CD14-positive monocyte (primary cell): Measurements from ENCODE around the gene RPL35. TPM values are rescaled to one million over a fixed set of nuclear protein-coding genes. Genes with fewer than 3 reads are reported as not detected.

ENCODE experiments used
- DNase-seq, 3 donors: peaks; one replicate each; pipeline ENCODE4 v3.0.0-alpha.2; 2011 to 2022
- H2AFZ ChIP-seq: 2 replicates; pipeline ENCODE4 v1.6.0; 2012; ENCODE audit warnings: mild to moderate bottlenecking, low read depth, low read length, inconsistent platforms; ENCODE audit not compliant: insufficient read depth, poor library complexity, severe bottlenecking
- H3K27ac ChIP-seq, 2 donors: 1 replicate in 1 of 2; 2 replicates in 1 of 2; pipeline ENCODE4 v1.5.1; 2012 to 2013; ENCODE audit warnings: low read length in 2 of 2, control low read depth in 1 of 2, inconsistent platforms in 1 of 2, low read depth in 1 of 2, mild to moderate bottlenecking in 1 of 2
- H3K27me3 ChIP-seq, 2 donors: one replicate each; pipeline versions ENCODE4 v1.6.0 to v1.6.1; 2011 to 2013; ENCODE audit warnings: low read length in 2 of 2; ENCODE audit not compliant: control insufficient read depth in 2 of 2, insufficient read depth in 2 of 2
- H3K36me3 ChIP-seq, 2 donors: replicated peaks in 1 of 2; 1 replicate in 1 of 2; 2 replicates in 1 of 2; pipeline versions ENCODE4 v1.5.1 to v1.6.1; 2012 to 2013; ENCODE audit warnings: low read length in 2 of 2, control low read depth in 1 of 2, inconsistent platforms in 1 of 2, mild to moderate bottlenecking in 1 of 2; ENCODE audit not compliant: insufficient read depth in 2 of 2, control insufficient read depth in 1 of 2
- H3K4me1 ChIP-seq, 2 donors: 1 replicate in 1 of 2; 2 replicates in 1 of 2; pipeline versions ENCODE4 v1.5.1 to v1.6.1; 2012 to 2013; ENCODE audit warnings: low read length in 2 of 2, control low read depth in 1 of 2, inconsistent platforms in 1 of 2, mild to moderate bottlenecking in 1 of 2, moderate library complexity in 1 of 2; ENCODE audit not compliant: insufficient read depth in 2 of 2, control insufficient read depth in 1 of 2
- H3K4me2 ChIP-seq: replicated peaks from 2 replicates; pipeline ENCODE3; 2012; ENCODE audit warnings: low read length, moderate library complexity, mild to moderate bottlenecking; ENCODE audit not compliant: poor library complexity, severe bottlenecking; ENCODE audit errors: extremely low read depth
- H3K4me3 ChIP-seq, 3 experiments: fragments of 200-600 bp in 1 of 3; sonication (generic) in 1 of 3; replicated peaks in 1 of 3; 1 replicate in 2 of 3; 2 replicates in 1 of 3; pipeline ENCODE4 v1.5.1; 2011 to 2013; ENCODE audit warnings: low read length in 3 of 3, mild to moderate bottlenecking in 3 of 3, control low read depth in 2 of 3, low read depth in 2 of 3, inconsistent platforms in 1 of 3, moderate library complexity in 1 of 3
- H3K79me2 ChIP-seq: 2 replicates; pipeline ENCODE4 v1.6.0; 2012; ENCODE audit warnings: mild to moderate bottlenecking, control low read depth, inconsistent platforms, low read length, moderate library complexity; ENCODE audit not compliant: insufficient read depth
- H3K9ac ChIP-seq: 2 replicates; pipeline ENCODE4 v1.6.0; 2017; ENCODE audit warnings: low read length, mild to moderate bottlenecking; ENCODE audit not compliant: insufficient read depth, poor library complexity, severe bottlenecking
- H3K9me3 ChIP-seq, 2 donors: replicated peaks in 1 of 2; 1 replicate in 1 of 2; 2 replicates in 1 of 2; pipeline versions ENCODE4 v1.5.1 to v1.6.1; 2012 to 2013; ENCODE audit warnings: low read length in 2 of 2, control low read depth in 1 of 2; ENCODE audit not compliant: control insufficient read depth in 1 of 2, insufficient read depth in 1 of 2
- H4K20me1 ChIP-seq: 2 replicates; pipeline ENCODE4 v1.6.0; 2012; ENCODE audit warnings: mild to moderate bottlenecking, low read length, control low read depth, moderate library complexity; ENCODE audit not compliant: insufficient read depth
- H3K27ac Mint-ChIP-seq, 7 donors: one replicate each; pipeline ENCODE4 v1.8.0; 2020; ENCODE audit warnings: mild to moderate bottlenecking in 7 of 7, mixed read lengths in 7 of 7, moderate library complexity in 6 of 7, inconsistent platforms in 2 of 7
- H3K27me3 Mint-ChIP-seq, 3 donors: one replicate each; pipeline ENCODE4 v1.8.0; 2021 to 2022; ENCODE audit warnings: low read depth in 3 of 3, mild to moderate bottlenecking in 3 of 3, mixed read lengths in 3 of 3, moderate library complexity in 3 of 3, inconsistent platforms in 1 of 3
- H3K36me3 Mint-ChIP-seq, 2 donors: one replicate each; pipeline ENCODE4 v1.8.0; 2020; ENCODE audit warnings: mixed read lengths in 2 of 2, inconsistent platforms in 1 of 2, mild to moderate bottlenecking in 1 of 2
- H3K4me1 Mint-ChIP-seq: one replicate; pipeline ENCODE4 v1.8.0; 2020; ENCODE audit warnings: mild to moderate bottlenecking, mixed read lengths
- H3K4me3 Mint-ChIP-seq, 2 donors: one replicate each; pipeline ENCODE4 v1.8.0; 2020; ENCODE audit warnings: mild to moderate bottlenecking in 2 of 2, mixed read lengths in 2 of 2, moderate library complexity in 1 of 2
- H3K9me3 Mint-ChIP-seq, 7 donors: one replicate each; pipeline ENCODE4 v1.8.0; 2020 to 2022; ENCODE audit warnings: mixed read lengths in 7 of 7, mild to moderate bottlenecking in 6 of 7, moderate library complexity in 6 of 7, inconsistent platforms in 2 of 7
- CTCF ChIP-seq: fragments of 200-600 bp; IDR thresholded peaks from one replicate; pipeline ENCODE4 v1.8.0; 2022; ENCODE audit warnings: antibody characterized with exemption, mild to moderate bottlenecking
- WGBS: methylation state at CpG from one replicate; pipeline ENCODE4 v1.1.5; 2013; ENCODE audit warnings: missing lambda C conversion rate; ENCODE audit not compliant: insufficient coverage; 5-methylcytosine and 5-hydroxymethylcytosine counted together
- intact Hi-C, 2 donors: fragments of 100-400 bp; cut with micrococcal nuclease; formaldehyde crosslinking; loops; one replicate each; pipeline versions ENCODE4 v1.15.0 to v1.15.1; 2023
- polyA plus RNA-seq, 3 donors: library from polyadenylated mRNA; depleted of rRNA in 1 of 3; unstranded in 2 of 3; stranded (reverse) in 1 of 3; fragments of 300-500 nt in 2 of 3; fragments of >200 nt in 1 of 3; fragmentation: Illumina TruSeq in 2 of 3; gene quantifications; 1 replicate in 2 of 3; 2 replicates in 1 of 3; pipeline ENCODE4 v1.2.3, GENCODE V29; 2012 to 2021

The RPL35 gene
- polyA plus RNA-seq, 3 donors: 660 to 1,209 (median 828) TPM

DNA sequence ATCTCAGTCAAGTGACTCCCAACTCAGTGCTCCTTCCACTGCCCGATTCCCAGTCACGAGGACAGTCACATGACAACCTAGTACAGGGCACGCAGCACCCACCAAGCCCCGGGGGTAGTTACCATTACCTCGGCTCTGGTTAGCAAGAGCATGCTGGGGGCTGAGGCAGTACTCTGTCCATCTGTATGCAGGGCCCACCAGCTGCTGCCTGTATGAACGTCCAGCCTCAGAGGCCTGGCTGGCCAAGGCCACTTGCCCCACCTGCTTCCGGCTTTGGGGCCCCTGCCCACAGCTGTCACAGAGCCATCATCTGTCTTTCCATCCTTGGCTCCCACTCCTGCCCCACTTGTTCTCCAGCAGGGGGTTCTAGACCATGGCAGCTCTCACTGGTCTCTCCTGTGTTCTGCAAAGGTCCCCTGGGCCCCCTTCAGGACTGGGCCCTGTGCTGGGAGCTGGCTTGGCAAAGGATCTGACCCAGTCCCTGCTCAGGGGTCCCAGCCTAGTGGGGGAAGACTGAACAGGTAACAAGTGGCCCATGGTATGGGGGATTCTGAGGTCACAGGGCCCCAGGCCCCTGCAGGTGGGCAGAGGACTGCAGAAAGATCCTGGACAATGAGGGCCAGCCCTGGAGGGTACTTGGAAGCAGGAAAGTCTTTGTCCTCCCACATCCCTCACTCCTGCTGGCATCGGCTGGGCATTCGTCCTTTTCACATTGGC, 3.3 kb downstream of the RPL35 start:
- TF ChIP-seq CTCF: no peak
- no peaks in the 10 kb centered on the region for H3K9me3 Mint-ChIP-seq
- DNase-seq: no peak
- H3K4me3 ChIP-seq: no peak overlapping the region
- H3K27me3 Mint-ChIP-seq: peaks cover 2 to 4% (median 3%) of the 10 kb centered on the region in 3 donors
- H3K36me3 ChIP-seq: peaks cover 38 to 44% of the 10 kb centered on the region in 2 donors
- H3K27ac Mint-ChIP-seq: peak overlapping the region in 3 of 7 donors; percentile 37 to 83 (median 57)
- WGBS: 88% methylated on average over 9 of the region's 9 CpGs
- peaks cover 29% of the 10 kb centered on the region for H3K4me1 Mint-ChIP-seq
- H4K20me1 ChIP-seq: peaks cover 55% of the 10 kb centered on the region
- H3K9me3 ChIP-seq: no peaks in the 10 kb centered on the region
- H3K4me1 ChIP-seq: peaks cover 27 to 28% of the 10 kb centered on the region in 2 donors
- no peak overlapping the region for H3K4me2 ChIP-seq
- H3K27ac ChIP-seq: no peak overlapping the region
- H3K4me3 Mint-ChIP-seq: no peak overlapping the region
- peaks cover 30% of the 10 kb centered on the region for H3K79me2 ChIP-seq
- peak overlapping the region; percentile 92 for H3K9ac ChIP-seq
- intact Hi-C loops: no loop called here
- H2AFZ ChIP-seq: no peak overlapping the region
- H3K36me3 Mint-ChIP-seq: peaks cover 36 to 40% of the 10 kb centered on the region in 2 donors
- no peaks in the 10 kb centered on the region for H3K27me3 ChIP-seq

GRCh38 chr9:124857533-124858162, 4.1 kb downstream of the RPL35 start:
- H4K20me1 ChIP-seq: peaks cover 55% of the 10 kb centered on the region

More at GRCh38 chr9:124857533-124858162, 4.1 kb downstream of the RPL35 start:
- H3K27ac Mint-ChIP-seq: peak overlapping the region in 3 of 7 donors; percentile 26 to 79 (median 29)
- Histone ChIP-seq H3K4me2 (no peak overlapping the region), H3K27ac (no peak overlapping the region), H3K9me3 (no peaks in the 10 kb centered on the region), H3K4me1 (peaks cover 27 to 33% of the 10 kb centered on the region in 2 donors), H3K27me3 (no peaks in the 10 kb centered on the region), H3K9ac (no peak overlapping the region), H3K36me3 (peaks cover 38 to 44% of the 10 kb centered on the region in 2 donors), H3K79me2 (peaks cover 30% of the 10 kb centered on the region), H3K4me3 (no peak overlapping the region), H2AFZ (no peak overlapping the region)
- WGBS: 95% methylated on average over 23 of the region's 24 CpGs
- H3K4me3 Mint-ChIP-seq: no peak overlapping the region
- no peak for TF ChIP-seq CTCF
- intact Hi-C loops: no loop called here
- H3K4me1 Mint-ChIP-seq: peaks cover 31% of the 10 kb centered on the region
- H3K9me3 Mint-ChIP-seq: no peaks in the 10 kb centered on the region
- DNase-seq: no peak
- peaks cover 2 to 6% (median 4%) of the 10 kb centered on the region in 3 donors for H3K27me3 Mint-ChIP-seq
- H3K36me3 Mint-ChIP-seq: peaks cover 36 to 40% of the 10 kb centered on the region in 2 donors
